ENCODE measurements around the gene TENT4A. TPM values are rescaled to one million over a fixed set of nuclear protein-coding genes. Genes with fewer than 3 reads are reported as not detected.

Gene TENT4A
- total and polyA plus RNA-seq, 8 donors, result 7.0 to 13.6 (median 8.6) TPM

DNA sequence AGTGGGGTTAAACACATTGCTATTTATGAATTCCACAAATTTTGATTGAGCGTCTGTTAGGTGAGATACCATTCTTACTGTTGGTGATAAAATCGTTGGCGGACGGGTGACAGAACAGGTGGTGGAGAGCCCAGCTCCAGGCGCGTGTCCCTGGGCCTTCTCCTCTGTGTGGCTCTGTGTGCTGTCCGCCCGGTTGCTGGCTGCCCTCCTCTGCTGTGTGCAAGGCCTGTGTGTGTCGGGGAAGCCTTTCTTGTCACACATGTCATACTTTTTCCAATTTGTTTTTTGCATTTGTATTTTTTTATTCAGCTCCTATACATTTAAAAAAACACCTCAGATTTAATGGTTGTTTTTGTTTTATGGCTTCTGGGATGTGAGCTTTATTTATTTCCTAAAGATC lies 33.9 kb downstream of the TENT4A start:
- peaks cover 1 to 39% (median 5%) of the 10 kb centered on the region in 3 donors for H3K36me3 ChIP-seq

DNA sequence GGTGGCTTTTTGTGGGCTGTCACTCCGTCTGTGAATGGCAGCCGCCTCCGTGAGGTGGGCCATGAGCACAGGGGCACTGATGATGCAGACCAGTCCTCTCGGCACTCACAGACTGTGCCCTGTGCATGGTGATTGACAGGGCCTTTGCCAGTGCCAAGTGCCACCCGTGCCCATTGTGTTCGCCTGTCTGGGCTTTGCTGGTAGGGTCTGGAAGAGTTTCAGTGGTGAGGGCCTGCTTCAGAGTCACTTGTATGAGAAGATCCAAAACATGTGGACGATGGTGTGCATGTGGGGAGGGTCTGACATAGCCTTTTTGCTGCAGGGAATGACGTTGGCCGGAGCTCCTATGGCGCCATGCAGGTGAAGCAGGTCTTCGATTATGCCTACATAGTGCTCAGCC lies 34.9 kb downstream of the TENT4A start:
- no peak for ATAC-seq
- DNase-seq, result peak in 1 of 6 donors; percentile 26
- Histone ChIP-seq H3K27ac (no peak overlapping the region), H3K4me3 (no peak overlapping the region), H3K4me1 (no peaks in the 10 kb centered on the region), H3K9me3 (no peaks in the 10 kb centered on the region), H3K36me3 (peaks cover 11 to 41% (median 12%) of the 10 kb centered on the region in 3 donors), H3K27me3 (no peaks in the 10 kb centered on the region)
- WGBS, 2 donors, result 82 to 84% methylated on average over 11 of the region's 11 CpGs
- FAIRE-seq, result no peak
- intact Hi-C loops (cut with DNase I), result loop anchor here in 1 of 3 donors (10.0 kb wide), 2 partner anchors 113 to 453 kb away; partner anchors contain the start of genes NSUN2 and SRD5A1
- TF ChIP-seq, protein P1, sequence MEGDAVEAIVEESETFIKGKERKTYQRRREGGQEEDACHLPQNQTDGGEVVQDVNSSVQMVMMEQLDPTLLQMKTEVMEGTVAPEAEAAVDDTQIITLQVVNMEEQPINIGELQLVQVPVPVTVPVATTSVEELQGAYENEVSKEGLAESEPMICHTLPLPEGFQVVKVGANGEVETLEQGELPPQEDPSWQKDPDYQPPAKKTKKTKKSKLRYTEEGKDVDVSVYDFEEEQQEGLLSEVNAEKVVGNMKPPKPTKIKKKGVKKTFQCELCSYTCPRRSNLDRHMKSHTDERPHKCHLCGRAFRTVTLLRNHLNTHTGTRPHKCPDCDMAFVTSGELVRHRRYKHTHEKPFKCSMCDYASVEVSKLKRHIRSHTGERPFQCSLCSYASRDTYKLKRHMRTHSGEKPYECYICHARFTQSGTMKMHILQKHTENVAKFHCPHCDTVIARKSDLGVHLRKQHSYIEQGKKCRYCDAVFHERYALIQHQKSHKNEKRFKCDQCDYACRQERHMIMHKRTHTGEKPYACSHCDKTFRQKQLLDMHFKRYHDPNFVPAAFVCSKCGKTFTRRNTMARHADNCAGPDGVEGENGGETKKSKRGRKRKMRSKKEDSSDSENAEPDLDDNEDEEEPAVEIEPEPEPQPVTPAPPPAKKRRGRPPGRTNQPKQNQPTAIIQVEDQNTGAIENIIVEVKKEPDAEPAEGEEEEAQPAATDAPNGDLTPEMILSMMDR (IDR thresholded peaks at IDR 0.05), result no peak

More for the DNA sequence above, 33.9 kb downstream of the TENT4A start:
- no peak for DNase-seq
- TF ChIP-seq, protein P1 (IDR thresholded peaks at IDR 0.05), result no peak
- no peak for FAIRE-seq
- no peak for ATAC-seq
- Histone ChIP-seq H3K27ac (no peak overlapping the region), H3K4me1 (no peaks in the 10 kb centered on the region), H3K27me3 (no peaks in the 10 kb centered on the region), H3K4me3 (no peak overlapping the region), H3K9me3 (no peaks in the 10 kb centered on the region)
- 72 to 74% methylated on average over 9 of the region's 9 CpGs for WGBS, 2 donors
- intact Hi-C loops (cut with DNase I), result loop anchor here in 1 of 3 donors (10.0 kb wide), 2 partner anchors 112 to 452 kb away; partner anchors contain the start of genes NSUN2 and SRD5A1

DNA sequence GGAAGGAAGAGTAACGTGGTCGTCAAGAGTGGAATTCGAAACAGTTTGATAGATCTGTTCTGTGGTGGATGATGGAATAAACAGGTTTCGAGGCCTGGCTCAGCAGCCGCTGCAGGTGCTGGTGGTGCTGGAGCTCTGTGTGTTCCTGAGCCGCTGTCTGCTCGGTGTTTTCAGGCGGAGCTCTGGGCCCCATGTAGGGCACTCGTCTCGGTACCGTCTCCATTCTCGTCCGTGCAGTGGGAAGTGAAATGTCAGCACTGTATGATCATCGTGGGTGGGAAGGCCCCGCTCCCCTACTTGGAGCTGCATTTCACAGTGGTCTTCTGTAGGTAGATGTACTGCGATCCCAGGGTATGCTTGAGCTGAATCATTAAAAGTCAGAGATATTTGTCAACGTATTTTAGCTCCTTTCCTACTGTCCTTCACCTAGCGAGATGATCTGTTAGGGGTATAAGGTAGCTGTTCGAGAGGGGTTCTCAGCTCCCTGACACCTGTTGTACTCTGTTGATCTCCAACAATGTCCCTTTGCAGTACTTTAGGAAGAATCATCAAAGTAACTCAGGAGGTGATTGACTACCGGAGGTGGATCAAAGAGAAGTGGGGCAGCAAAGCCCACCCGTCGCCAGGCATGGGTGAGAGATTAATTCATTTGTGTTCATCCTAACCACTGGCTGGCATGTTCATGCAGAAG lies 35.9 kb downstream of the TENT4A start:
- no peak overlapping the region for H3K4me3 ChIP-seq
- no peak for ATAC-seq
- no peaks in the 10 kb centered on the region for H3K9me3 ChIP-seq
- no peak overlapping the region for H3K27ac ChIP-seq
- DNase-seq, result no peak
- no peak for FAIRE-seq
- intact Hi-C loops (cut with DNase I), result loop anchor here in 1 of 3 donors (10.0 kb wide), 2 partner anchors 114 to 454 kb away; partner anchors contain the start of genes NSUN2 and SRD5A1
- no peaks in the 10 kb centered on the region for H3K4me1 ChIP-seq
- TF ChIP-seq, protein P1 (IDR thresholded peaks at IDR 0.05), result no peak
- WGBS, 2 donors, result 93 to 94% methylated on average over 22 of the region's 22 CpGs
- no peaks in the 10 kb centered on the region for H3K27me3 ChIP-seq
- peaks cover 6 to 50% (median 16%) of the 10 kb centered on the region in 3 donors for H3K36me3 ChIP-seq

DNA sequence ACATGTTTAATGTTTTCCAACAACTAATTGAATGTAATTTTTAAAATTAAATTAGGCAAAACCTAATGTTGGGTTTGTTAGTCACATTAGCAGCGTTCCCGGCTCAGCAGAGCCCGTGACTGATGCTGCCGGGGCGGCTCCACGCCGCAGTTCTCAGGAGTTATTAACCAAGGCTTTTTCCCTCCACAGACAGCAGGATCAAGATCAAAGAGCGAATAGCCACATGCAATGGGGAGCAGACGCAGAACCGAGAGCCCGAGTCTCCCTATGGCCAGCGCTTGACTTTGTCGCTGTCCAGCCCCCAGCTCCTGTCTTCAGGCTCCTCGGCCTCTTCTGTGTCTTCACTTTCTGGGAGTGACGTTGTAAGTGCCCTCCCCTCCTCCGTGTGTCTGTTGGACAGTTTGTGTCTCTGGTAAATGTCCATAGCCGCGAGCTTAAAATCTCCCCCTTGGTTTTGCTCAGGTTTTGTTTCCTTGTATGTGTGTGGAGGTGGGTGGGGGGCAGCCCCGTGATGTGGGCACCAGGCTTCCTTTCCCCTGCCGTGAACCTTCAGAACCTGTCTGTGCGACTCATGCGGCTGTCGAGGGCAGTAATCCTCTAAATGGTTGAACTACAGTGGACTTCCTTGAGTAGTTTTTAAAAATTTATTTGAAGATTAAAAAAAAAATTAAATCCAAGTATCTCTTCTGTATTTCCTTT lies 37.1 kb downstream of the TENT4A start:
- H3K27ac ChIP-seq, result no peak overlapping the region
- ATAC-seq (no peak), DNase-seq (no peak), FAIRE-seq (no peak)
- peaks cover 6 to 60% (median 22%) of the 10 kb centered on the region in 3 donors for H3K36me3 ChIP-seq
- H3K9me3 ChIP-seq, result no peaks in the 10 kb centered on the region
- TF ChIP-seq, protein P1 (IDR thresholded peaks at IDR 0.05), result no peak
- H3K4me3 ChIP-seq, result no peak overlapping the region
- H3K27me3 ChIP-seq, result no peaks in the 10 kb centered on the region
- H3K4me1 ChIP-seq, result no peaks in the 10 kb centered on the region
- 91 to 96% methylated on average over 23 of the region's 23 CpGs for WGBS, 2 donors
- intact Hi-C loops (cut with DNase I), result no loop called here

Data from pancreas (tissue), 10 donors.